ENCODE data around the gene ADCY1. TPM values are rescaled to one million over a fixed set of nuclear protein-coding genes. Genes with fewer than 3 reads are reported as not detected.

ADCY1 gene
- total RNA-seq, 1 donor from 2014 or later, result 6.6 TPM

- no peak overlapping the region for H3K4me3 ChIP-seq (ENCODE audit: low read depth, low read length)
- H3K27me3 ChIP-seq (ENCODE audit: control insufficient read depth, insufficient read depth, low read length), result peaks cover 3% of the 10 kb centered on the region
- no peak for DNase-seq (ENCODE audit: low read depth)
- no peak for TF ChIP-seq CTCF (IDR thresholded peaks at IDR 0.05; ENCODE audit: insufficient read depth, low read length, poor library complexity, severe bottlenecking)
- H3K36me3 ChIP-seq (ENCODE audit: control insufficient read depth, insufficient read depth, low read length), result no peaks in the 10 kb centered on the region
These were observed 122.3 kb downstream of the ADCY1 start for GRCh38 chr7:45696476-45696875.

- H3K4me3 ChIP-seq (ENCODE audit: low read depth, low read length), result no peak overlapping the region
- DNase-seq (ENCODE audit: low read depth), result no peak
- no peak for TF ChIP-seq CTCF (IDR thresholded peaks at IDR 0.05; ENCODE audit: insufficient read depth, low read length, poor library complexity, severe bottlenecking)
- H3K27me3 ChIP-seq (ENCODE audit: control insufficient read depth, insufficient read depth, low read length), result peaks cover 3% of the 10 kb centered on the region
- H3K36me3 ChIP-seq (ENCODE audit: control insufficient read depth, insufficient read depth, low read length), result no peaks in the 10 kb centered on the region
These were observed 123.5 kb downstream of the ADCY1 start for GRCh38 chr7:45697576-45698136.

GRCh38 chr7:45698303-45699014 lies 124.3 kb downstream of the ADCY1 start:
- TF ChIP-seq CTCF (IDR thresholded peaks at IDR 0.05; ENCODE audit: insufficient read depth, low read length, poor library complexity, severe bottlenecking), result no peak
- no peak for DNase-seq (ENCODE audit: low read depth)
- Histone ChIP-seq H3K27me3 (ENCODE audit: control insufficient read depth, insufficient read depth, low read length) (peaks cover 3% of the 10 kb centered on the region), H3K36me3 (ENCODE audit: control insufficient read depth, insufficient read depth, low read length) (no peaks in the 10 kb centered on the region), H3K4me3 (ENCODE audit: low read depth, low read length) (no peak overlapping the region)

- Histone ChIP-seq H3K36me3 (ENCODE audit: control insufficient read depth, insufficient read depth, low read length) (no peaks in the 10 kb centered on the region), H3K4me3 (ENCODE audit: low read depth, low read length) (no peak overlapping the region), H3K27me3 (ENCODE audit: control insufficient read depth, insufficient read depth, low read length) (peaks cover 3% of the 10 kb centered on the region)
- DNase-seq (ENCODE audit: low read depth), result no peak
- no peak for TF ChIP-seq CTCF (IDR thresholded peaks at IDR 0.05; ENCODE audit: insufficient read depth, low read length, poor library complexity, severe bottlenecking)
These were observed 124.8 kb downstream of the ADCY1 start for GRCh38 chr7:45699015-45699309.

- Histone ChIP-seq H3K27me3 (ENCODE audit: control insufficient read depth, insufficient read depth, low read length) (peaks cover 5% of the 10 kb centered on the region), H3K36me3 (ENCODE audit: control insufficient read depth, insufficient read depth, low read length) (no peaks in the 10 kb centered on the region), H3K4me3 (ENCODE audit: low read depth, low read length) (no peak overlapping the region)
- no peak for DNase-seq (ENCODE audit: low read depth)
- TF ChIP-seq CTCF (IDR thresholded peaks at IDR 0.05; ENCODE audit: insufficient read depth, low read length, poor library complexity, severe bottlenecking), result no peak
These were observed 125.7 kb downstream of the ADCY1 start for GRCh38 chr7:45699726-45700390.
